Panc1 (cell line): ENCODE measurements around the gene CDH13.

Experiments used
- POLR2AphosphoS5 ChIP-seq: IDR thresholded peaks from 2 replicates; pipeline ENCODE4 v1.6.1; 2012; ENCODE audit warnings: mild to moderate bottlenecking, low read depth, low read length, moderate library complexity
- TCF7L2 ChIP-seq: IDR thresholded peaks from 2 replicates; pipeline ENCODE4 v1.6.1; 2011; ENCODE audit warnings: mild to moderate bottlenecking, low read depth, low read length, inconsistent platforms
- TF ChIP-seq, protein P1 (sequence below): fragments of 450-650 bp; IDR thresholded peaks from 2 replicates; pipeline ENCODE4 v1.5.1; 2017; ENCODE audit warnings: mild to moderate bottlenecking

DNA sequence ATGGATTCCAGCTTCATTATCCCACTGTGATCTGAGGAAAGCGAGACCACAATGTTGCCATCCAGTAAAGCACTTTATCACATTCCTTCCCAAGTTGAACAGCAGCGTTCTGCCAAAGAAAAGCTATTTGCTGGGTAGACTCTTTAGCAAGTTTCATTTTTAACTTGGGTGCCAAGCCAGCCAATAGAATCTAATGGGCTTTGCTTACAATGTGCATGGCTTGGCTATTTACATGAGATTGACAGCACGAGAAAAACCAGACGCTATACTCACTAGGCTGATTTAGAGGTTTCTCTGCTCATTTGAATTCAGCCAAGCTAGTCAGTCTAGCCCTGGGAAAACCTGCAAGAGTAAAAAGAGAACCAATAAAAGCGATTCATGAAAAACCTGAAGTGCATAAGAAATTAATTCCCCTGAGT lies 108.9 kb downstream of the CDH13 start:
- TF ChIP-seq, protein P1, sequence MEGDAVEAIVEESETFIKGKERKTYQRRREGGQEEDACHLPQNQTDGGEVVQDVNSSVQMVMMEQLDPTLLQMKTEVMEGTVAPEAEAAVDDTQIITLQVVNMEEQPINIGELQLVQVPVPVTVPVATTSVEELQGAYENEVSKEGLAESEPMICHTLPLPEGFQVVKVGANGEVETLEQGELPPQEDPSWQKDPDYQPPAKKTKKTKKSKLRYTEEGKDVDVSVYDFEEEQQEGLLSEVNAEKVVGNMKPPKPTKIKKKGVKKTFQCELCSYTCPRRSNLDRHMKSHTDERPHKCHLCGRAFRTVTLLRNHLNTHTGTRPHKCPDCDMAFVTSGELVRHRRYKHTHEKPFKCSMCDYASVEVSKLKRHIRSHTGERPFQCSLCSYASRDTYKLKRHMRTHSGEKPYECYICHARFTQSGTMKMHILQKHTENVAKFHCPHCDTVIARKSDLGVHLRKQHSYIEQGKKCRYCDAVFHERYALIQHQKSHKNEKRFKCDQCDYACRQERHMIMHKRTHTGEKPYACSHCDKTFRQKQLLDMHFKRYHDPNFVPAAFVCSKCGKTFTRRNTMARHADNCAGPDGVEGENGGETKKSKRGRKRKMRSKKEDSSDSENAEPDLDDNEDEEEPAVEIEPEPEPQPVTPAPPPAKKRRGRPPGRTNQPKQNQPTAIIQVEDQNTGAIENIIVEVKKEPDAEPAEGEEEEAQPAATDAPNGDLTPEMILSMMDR, result no peak
- TF ChIP-seq TCF7L2 (no peak), POLR2AphosphoS5 (no peak)
